Caco-2 (cell line): ENCODE measurements around the gene PLIN4. TPM values are rescaled to one million over a fixed set of nuclear protein-coding genes. Genes with fewer than 3 reads are reported as not detected.

ENCODE experiments used
- BruUV-seq: library from RNA; stranded (reverse); fragments of 400-500 nt; replicated peaks from 2 replicates; lab custom pipeline; 2021; lab: Mats Ljungman, UMichigan
- CTCF ChIA-PET: fragments of 300-600 bp; sonication (Branson Sonifier 250); formaldehyde crosslinking; loops from one replicate; lab custom pipeline; 2022; ENCODE audit warnings: antibody characterized with exemption; lab: Charles Lee
- POLR2A ChIA-PET: fragments of 300-600 bp; sonication (Branson Sonifier 250); formaldehyde crosslinking; loops from one replicate; lab custom pipeline; 2022; ENCODE audit warnings: antibody characterized with exemption; lab: Charles Lee
- DNase-seq, 2 experiments: peaks; one replicate each; pipeline versions ENCODE4 v3.0.0 to v3.0.0-alpha.2; 2020 to 2022
- H3K27me3 ChIP-seq: replicated peaks from 2 replicates; pipeline ENCODE4 v1.6.0; 2011; ENCODE audit warnings: low read length; ENCODE audit not compliant: control insufficient read depth, insufficient read depth
- H3K36me3 ChIP-seq: 2 replicates; pipeline ENCODE4 v1.5.1; 2011; ENCODE audit warnings: low read length; ENCODE audit not compliant: control insufficient read depth, insufficient read depth
- H3K4me1 ChIP-seq: fragments of 250-450 bp; sonication (Bioruptor Pico); 2 replicates; pipeline ENCODE4 v1.5.1; 2020; ENCODE audit warnings: mild to moderate bottlenecking
- H3K4me3 ChIP-seq: 2 replicates; pipeline ENCODE4 v1.5.1; 2011; ENCODE audit warnings: low read depth, mild to moderate bottlenecking, control low read depth, low read length
- H3K9me3 ChIP-seq: fragments of 250-450 bp; sonication (Bioruptor Pico); 2 replicates; pipeline ENCODE4 v1.5.1; 2020; ENCODE audit warnings: mild to moderate bottlenecking, moderate library complexity
- H3K27ac Mint-ChIP-seq: one replicate; pipeline ENCODE4 v1.8.0; 2022; ENCODE audit warnings: mixed read lengths; ENCODE audit not compliant: unreplicated experiment
- H3K27me3 Mint-ChIP-seq: one replicate; pipeline ENCODE4 v1.8.0; 2022; ENCODE audit warnings: mixed read lengths; ENCODE audit not compliant: insufficient read depth, unreplicated experiment
- H3K36me3 Mint-ChIP-seq: one replicate; pipeline ENCODE4 v1.8.0; 2022; ENCODE audit warnings: mild to moderate bottlenecking, mixed read lengths; ENCODE audit not compliant: insufficient read depth, unreplicated experiment
- H3K4me1 Mint-ChIP-seq: one replicate; pipeline ENCODE4 v1.8.0; 2022; ENCODE audit warnings: low read depth, mixed read lengths; ENCODE audit not compliant: unreplicated experiment
- H3K4me3 Mint-ChIP-seq: one replicate; pipeline ENCODE4 v1.8.0; 2022; ENCODE audit warnings: mild to moderate bottlenecking, moderate library complexity, mixed read lengths; ENCODE audit not compliant: unreplicated experiment
- H3K9me3 Mint-ChIP-seq: one replicate; pipeline ENCODE4 v1.8.0; 2022; ENCODE audit warnings: mixed read lengths; ENCODE audit not compliant: unreplicated experiment
- CTCF ChIP-seq, 2 experiments: fragments of 200-600 bp in 1 of 2; IDR thresholded peaks; 1 replicate in 1 of 2; 2 replicates in 1 of 2; pipeline versions ENCODE4 v1.5.1 to v1.8.0; 2011 to 2022; ENCODE audit warnings: antibody characterized with exemption in 1 of 2, control low read depth in 1 of 2, inconsistent platforms in 1 of 2, low read depth in 1 of 2, low read length in 1 of 2, mild to moderate bottlenecking in 1 of 2, moderate library complexity in 1 of 2; ENCODE audit not compliant: insufficient read depth in 1 of 2, severe bottlenecking in 1 of 2, unreplicated experiment in 1 of 2
- intact Hi-C: fragments of 100-400 bp; cut with micrococcal nuclease; formaldehyde crosslinking; loops from one replicate; pipeline ENCODE4 v1.10.0; 2022; ENCODE audit not compliant: unreplicated experiment
- total RNA-seq: library from RNA; stranded (reverse); gene quantifications from 2 replicates; pipeline ENCODE4 v1.2.3, GENCODE V29; 2022

Gene PLIN4
- total RNA-seq, 1 experiment from 2014 or later = 0.09 TPM

- H3K4me3 Mint-ChIP-seq = no peak overlapping the region
- no peaks in the 10 kb centered on the region for H3K4me1 Mint-ChIP-seq
- no TSS peak for BruUV-seq
- H3K27ac Mint-ChIP-seq = no peak overlapping the region
- no peak for TF ChIP-seq CTCF (IDR thresholded peaks at IDR 0.05; ENCODE audit: insufficient read depth in 1 of 2, low read depth in 1 of 2, low read length in 1 of 2, severe bottlenecking in 1 of 2, unreplicated experiment in 1 of 2)
- no peaks in the 10 kb centered on the region for H3K4me1 ChIP-seq
- ChIA-PET CTCF (no interaction called here), POLR2A (no interaction called here)
- H3K36me3 ChIP-seq = no peaks in the 10 kb centered on the region
- H3K4me3 ChIP-seq = no peak overlapping the region
- no peak for DNase-seq
- H3K27me3 ChIP-seq = no peaks in the 10 kb centered on the region
- no peaks in the 10 kb centered on the region for H3K36me3 Mint-ChIP-seq
- H3K9me3 Mint-ChIP-seq = peaks cover 8% of the 10 kb centered on the region
- intact Hi-C loops = no loop called here
- no peaks in the 10 kb centered on the region for H3K9me3 ChIP-seq
- H3K27me3 Mint-ChIP-seq = no peaks in the 10 kb centered on the region
Observed at GRCh38 chr19:4548238-4548584, 29.9 kb upstream of the PLIN4 start.

GRCh38 chr19:4547303-4548237 is 29.3 kb upstream of the PLIN4 start:
- BruUV-seq = no TSS peak

More at GRCh38 chr19:4547303-4548237, 29.3 kb upstream of the PLIN4 start:
- no peaks in the 10 kb centered on the region for H3K9me3 ChIP-seq
- Mint-ChIP-seq H3K27me3 (no peaks in the 10 kb centered on the region), H3K4me1 (no peaks in the 10 kb centered on the region), H3K4me3 (no peak overlapping the region), H3K36me3 (no peaks in the 10 kb centered on the region), H3K9me3 (peaks cover 2% of the 10 kb centered on the region), H3K27ac (no peak overlapping the region)
- intact Hi-C loops = no loop called here
- no peaks in the 10 kb centered on the region for H3K4me1 ChIP-seq
- peak; percentile 19 to 37 for TF ChIP-seq CTCF (IDR thresholded peaks at IDR 0.05; ENCODE audit: insufficient read depth in 1 of 2, low read depth in 1 of 2, low read length in 1 of 2, severe bottlenecking in 1 of 2, unreplicated experiment in 1 of 2)
- no peaks in the 10 kb centered on the region for H3K36me3 ChIP-seq
- no peak overlapping the region for H3K4me3 ChIP-seq
- DNase-seq = peak; percentile 45 to 52
- CTCF ChIA-PET = interaction anchor here (0.6 to 1.0 kb wide), 2 partner anchors 85 to 131 kb away, joined by 3 to 5 read pairs; no protein-coding TSS in a partner anchor
- POLR2A ChIA-PET = no interaction called here
- H3K27me3 ChIP-seq = no peaks in the 10 kb centered on the region
